ENCODE measurements around the gene SEMA5A.

SEMA5A gene

DNA sequence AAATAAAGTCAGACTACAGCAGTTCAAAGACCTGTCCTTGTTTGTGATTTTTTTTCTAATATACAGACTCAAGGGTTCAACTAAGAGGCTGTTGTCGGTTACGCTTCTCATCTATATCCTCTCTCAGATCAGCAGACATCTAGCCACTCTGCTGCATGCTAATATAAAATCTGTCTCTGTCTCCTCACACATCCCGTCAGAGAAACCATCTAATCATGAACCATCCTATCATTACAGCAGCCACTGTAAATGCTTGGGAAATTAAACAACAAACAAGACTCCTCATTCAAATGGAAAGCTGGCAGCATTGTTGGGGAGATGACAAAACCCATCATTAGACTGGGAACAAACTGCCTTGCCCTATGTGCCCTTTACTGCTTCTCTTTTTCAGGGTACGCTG lies 94.8 kb downstream of the SEMA5A start:
- no peak for DNase-seq (ENCODE audit: extremely low spot score)
- ChIA-PET POLR2A (no interaction called here), CTCF (interaction anchor here (1.0 to 2.0 kb wide), 7 partner anchors 7 to 93 kb away, joined by 3 to 6 read pairs (median 4); no protein-coding TSS in a partner anchor)
- TF ChIP-seq, protein P1, sequence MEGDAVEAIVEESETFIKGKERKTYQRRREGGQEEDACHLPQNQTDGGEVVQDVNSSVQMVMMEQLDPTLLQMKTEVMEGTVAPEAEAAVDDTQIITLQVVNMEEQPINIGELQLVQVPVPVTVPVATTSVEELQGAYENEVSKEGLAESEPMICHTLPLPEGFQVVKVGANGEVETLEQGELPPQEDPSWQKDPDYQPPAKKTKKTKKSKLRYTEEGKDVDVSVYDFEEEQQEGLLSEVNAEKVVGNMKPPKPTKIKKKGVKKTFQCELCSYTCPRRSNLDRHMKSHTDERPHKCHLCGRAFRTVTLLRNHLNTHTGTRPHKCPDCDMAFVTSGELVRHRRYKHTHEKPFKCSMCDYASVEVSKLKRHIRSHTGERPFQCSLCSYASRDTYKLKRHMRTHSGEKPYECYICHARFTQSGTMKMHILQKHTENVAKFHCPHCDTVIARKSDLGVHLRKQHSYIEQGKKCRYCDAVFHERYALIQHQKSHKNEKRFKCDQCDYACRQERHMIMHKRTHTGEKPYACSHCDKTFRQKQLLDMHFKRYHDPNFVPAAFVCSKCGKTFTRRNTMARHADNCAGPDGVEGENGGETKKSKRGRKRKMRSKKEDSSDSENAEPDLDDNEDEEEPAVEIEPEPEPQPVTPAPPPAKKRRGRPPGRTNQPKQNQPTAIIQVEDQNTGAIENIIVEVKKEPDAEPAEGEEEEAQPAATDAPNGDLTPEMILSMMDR (IDR thresholded peaks at IDR 0.05; ENCODE audit: control extremely low read depth, extremely low read depth, low read depth, missing control alignments): no peak

DNA sequence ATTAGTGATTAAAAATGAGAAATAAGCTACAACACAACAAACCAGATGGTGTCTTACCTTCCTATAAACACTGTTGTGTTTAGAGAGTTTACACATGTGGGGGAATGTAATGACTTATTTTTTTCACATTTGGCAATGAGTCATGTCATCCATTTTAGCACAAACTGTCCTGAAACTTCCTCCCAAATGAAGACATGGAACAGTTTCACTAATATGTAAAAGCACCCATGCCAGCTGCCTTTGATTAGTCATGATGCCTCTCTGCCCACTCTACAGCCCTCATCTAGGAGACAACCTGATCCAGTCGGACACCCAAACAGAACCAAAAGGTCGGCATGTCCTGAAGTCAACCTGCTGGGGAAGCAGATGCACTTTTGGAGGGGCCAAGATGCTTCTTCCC lies 98.2 kb downstream of the SEMA5A start:
- no peak for DNase-seq (ENCODE audit: extremely low spot score)
- TF ChIP-seq, protein P1 (IDR thresholded peaks at IDR 0.05; ENCODE audit: control extremely low read depth, extremely low read depth, low read depth, missing control alignments): no peak
- POLR2A ChIA-PET: no interaction called here
- CTCF ChIA-PET: interaction anchor here (1.2 to 1.8 kb wide), 3 partner anchors 11 to 70 kb away, joined by 3 to 5 read pairs (median 3); no protein-coding TSS in a partner anchor

DNA sequence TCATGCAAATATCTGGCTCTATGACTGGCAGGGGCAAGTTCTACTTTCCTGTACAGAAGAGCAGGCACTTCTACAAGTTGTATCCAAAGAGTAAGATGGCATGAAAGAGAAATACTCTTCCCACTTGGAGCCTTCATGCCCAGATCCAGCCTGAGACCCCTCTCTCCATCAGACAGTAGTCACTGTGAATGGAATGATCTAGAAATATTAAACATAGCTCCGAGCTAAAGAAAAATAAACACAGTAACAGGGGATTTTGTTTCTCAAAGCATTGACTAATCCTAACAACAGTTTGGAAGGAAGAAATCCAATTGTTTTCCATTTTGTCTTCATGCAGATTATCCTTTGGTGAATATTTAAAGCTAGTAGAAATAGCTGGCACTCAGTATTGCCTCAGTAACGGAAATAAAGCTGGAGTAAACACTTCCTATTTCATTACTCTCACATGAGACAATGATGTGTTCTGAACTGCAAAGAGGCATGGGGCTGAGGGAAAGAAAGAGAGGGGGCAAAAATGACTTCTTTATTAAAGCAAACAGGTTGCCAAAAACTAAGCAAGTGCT lies 100.0 kb downstream of the SEMA5A start:
- ChIA-PET CTCF (interaction anchor here (1.0 to 1.5 kb wide), 2 partner anchors 24 to 32 kb away, joined by 3 read pairs; no protein-coding TSS in a partner anchor), POLR2A (no interaction called here)
- DNase-seq (ENCODE audit: extremely low spot score): no peak
- TF ChIP-seq, protein P1 (IDR thresholded peaks at IDR 0.05; ENCODE audit: control extremely low read depth, extremely low read depth, low read depth, missing control alignments): no peak

DNA sequence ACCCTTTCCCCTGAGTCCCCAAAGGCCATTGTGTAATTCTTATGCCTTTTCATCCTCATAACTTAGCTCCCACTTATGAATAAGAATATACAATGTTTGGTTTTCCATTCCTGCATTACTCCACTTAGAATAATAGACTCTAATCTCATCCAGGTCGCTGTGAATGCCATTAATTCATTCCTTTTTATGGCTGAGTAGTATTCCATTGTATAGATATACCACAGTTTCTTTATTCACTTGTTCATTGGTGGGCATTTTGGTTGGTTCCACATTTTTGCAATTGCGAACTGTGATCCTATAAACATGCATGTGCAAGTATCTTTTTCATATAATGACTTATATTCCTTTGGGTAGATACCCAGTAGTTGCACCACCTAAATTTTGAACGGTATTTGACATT lies 101.5 kb downstream of the SEMA5A start:
- no peak for DNase-seq (ENCODE audit: extremely low spot score)

DNA sequence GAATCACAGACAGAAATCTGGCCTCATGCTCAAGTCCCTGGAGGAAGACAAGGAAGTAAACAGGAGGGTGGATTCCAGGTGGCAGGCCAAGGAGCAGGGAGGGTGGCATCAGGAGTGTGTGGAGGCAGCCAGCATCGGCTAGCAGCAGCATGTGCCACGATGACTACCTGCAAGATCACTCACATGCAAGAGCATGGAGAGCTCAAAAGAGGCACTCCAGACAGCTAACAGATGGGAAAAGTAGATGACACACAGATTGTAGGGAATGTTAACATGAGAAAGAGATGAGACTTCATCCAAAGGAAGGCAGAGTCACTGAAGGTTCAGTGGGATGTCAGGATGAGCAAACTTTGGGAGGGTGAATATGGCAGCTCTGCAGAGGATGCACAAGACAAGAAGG lies 104.3 kb downstream of the SEMA5A start:
- no peak for DNase-seq (ENCODE audit: extremely low spot score)
- ChIA-PET POLR2A (interaction anchor here (0.5 kb wide), 1 partner anchor 61 kb away, joined by 9 read pairs; no protein-coding TSS in a partner anchor), CTCF (interaction anchor here (1.4 kb wide), 1 partner anchor 9 kb away, joined by 4 read pairs; no protein-coding TSS in a partner anchor)
- TF ChIP-seq, protein P1 (IDR thresholded peaks at IDR 0.05; ENCODE audit: control extremely low read depth, extremely low read depth, low read depth, missing control alignments): no peak

More for the DNA sequence above, 101.5 kb downstream of the SEMA5A start:
- POLR2A ChIA-PET: no interaction called here
- TF ChIP-seq, protein P1 (IDR thresholded peaks at IDR 0.05; ENCODE audit: control extremely low read depth, extremely low read depth, low read depth, missing control alignments): no peak
- CTCF ChIA-PET: interaction anchor here (0.8 to 1.2 kb wide), 2 partner anchors 14 to 55 kb away, joined by 3 read pairs; no protein-coding TSS in a partner anchor

DNA sequence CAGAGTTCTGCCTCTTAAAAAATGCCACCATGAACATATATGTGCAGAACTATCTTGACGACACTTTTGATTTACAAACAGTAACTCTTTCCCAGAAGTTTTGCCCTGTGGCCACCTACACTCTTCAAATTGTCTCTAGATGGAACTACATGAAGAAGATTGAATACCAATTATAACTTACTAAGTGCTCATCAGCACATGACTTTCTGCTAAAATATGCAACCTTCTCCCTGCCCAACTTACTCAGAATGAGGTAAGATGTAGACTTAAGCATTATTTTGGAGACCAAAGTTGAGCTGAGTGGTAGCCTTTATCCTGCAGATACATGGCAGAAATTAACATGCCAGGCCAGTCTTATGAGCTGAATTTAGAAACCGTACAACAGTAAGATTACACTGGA lies 105.4 kb downstream of the SEMA5A start:
- ChIA-PET POLR2A (no interaction called here), CTCF (interaction anchor here (1.2 to 1.6 kb wide), 4 partner anchors 10 to 77 kb away, joined by 3 to 7 read pairs (median 4); no protein-coding TSS in a partner anchor)
- TF ChIP-seq, protein P1 (IDR thresholded peaks at IDR 0.05; ENCODE audit: control extremely low read depth, extremely low read depth, low read depth, missing control alignments): no peak
- DNase-seq (ENCODE audit: extremely low spot score): no peak
